CD14-positive monocyte (primary cell): ENCODE measurements around the gene ZIM2. TPM values are rescaled to one million over a fixed set of nuclear protein-coding genes. Genes with fewer than 3 reads are reported as not detected.

ENCODE experiments used
- DNase-seq, 3 donors: peaks; one replicate each; pipeline ENCODE4 v3.0.0-alpha.2; 2011 to 2022
- H2AFZ ChIP-seq: 2 replicates; pipeline ENCODE4 v1.6.0; 2012; ENCODE audit warnings: mild to moderate bottlenecking, low read depth, low read length, inconsistent platforms; ENCODE audit not compliant: insufficient read depth, poor library complexity, severe bottlenecking
- H3K27ac ChIP-seq, 2 donors: 1 replicate in 1 of 2; 2 replicates in 1 of 2; pipeline ENCODE4 v1.5.1; 2012 to 2013; ENCODE audit warnings: low read length in 2 of 2, control low read depth in 1 of 2, inconsistent platforms in 1 of 2, low read depth in 1 of 2, mild to moderate bottlenecking in 1 of 2
- H3K27me3 ChIP-seq, 2 donors: one replicate each; pipeline versions ENCODE4 v1.6.0 to v1.6.1; 2011 to 2013; ENCODE audit warnings: low read length in 2 of 2; ENCODE audit not compliant: control insufficient read depth in 2 of 2, insufficient read depth in 2 of 2
- H3K36me3 ChIP-seq, 2 donors: replicated peaks in 1 of 2; 1 replicate in 1 of 2; 2 replicates in 1 of 2; pipeline versions ENCODE4 v1.5.1 to v1.6.1; 2012 to 2013; ENCODE audit warnings: low read length in 2 of 2, control low read depth in 1 of 2, inconsistent platforms in 1 of 2, mild to moderate bottlenecking in 1 of 2; ENCODE audit not compliant: insufficient read depth in 2 of 2, control insufficient read depth in 1 of 2
- H3K4me1 ChIP-seq, 2 donors: 1 replicate in 1 of 2; 2 replicates in 1 of 2; pipeline versions ENCODE4 v1.5.1 to v1.6.1; 2012 to 2013; ENCODE audit warnings: low read length in 2 of 2, control low read depth in 1 of 2, inconsistent platforms in 1 of 2, mild to moderate bottlenecking in 1 of 2, moderate library complexity in 1 of 2; ENCODE audit not compliant: insufficient read depth in 2 of 2, control insufficient read depth in 1 of 2
- H3K4me2 ChIP-seq: replicated peaks from 2 replicates; pipeline ENCODE3; 2012; ENCODE audit warnings: low read length, moderate library complexity, mild to moderate bottlenecking; ENCODE audit not compliant: poor library complexity, severe bottlenecking; ENCODE audit errors: extremely low read depth
- H3K4me3 ChIP-seq, 3 experiments: fragments of 200-600 bp in 1 of 3; sonication (generic) in 1 of 3; replicated peaks in 1 of 3; 1 replicate in 2 of 3; 2 replicates in 1 of 3; pipeline ENCODE4 v1.5.1; 2011 to 2013; ENCODE audit warnings: low read length in 3 of 3, mild to moderate bottlenecking in 3 of 3, control low read depth in 2 of 3, low read depth in 2 of 3, inconsistent platforms in 1 of 3, moderate library complexity in 1 of 3
- H3K79me2 ChIP-seq: 2 replicates; pipeline ENCODE4 v1.6.0; 2012; ENCODE audit warnings: mild to moderate bottlenecking, control low read depth, inconsistent platforms, low read length, moderate library complexity; ENCODE audit not compliant: insufficient read depth
- H3K9ac ChIP-seq: 2 replicates; pipeline ENCODE4 v1.6.0; 2017; ENCODE audit warnings: low read length, mild to moderate bottlenecking; ENCODE audit not compliant: insufficient read depth, poor library complexity, severe bottlenecking
- H3K9me3 ChIP-seq, 2 donors: replicated peaks in 1 of 2; 1 replicate in 1 of 2; 2 replicates in 1 of 2; pipeline versions ENCODE4 v1.5.1 to v1.6.1; 2012 to 2013; ENCODE audit warnings: low read length in 2 of 2, control low read depth in 1 of 2; ENCODE audit not compliant: control insufficient read depth in 1 of 2, insufficient read depth in 1 of 2
- H4K20me1 ChIP-seq: 2 replicates; pipeline ENCODE4 v1.6.0; 2012; ENCODE audit warnings: mild to moderate bottlenecking, low read length, control low read depth, moderate library complexity; ENCODE audit not compliant: insufficient read depth
- H3K27ac Mint-ChIP-seq, 7 donors: one replicate each; pipeline ENCODE4 v1.8.0; 2020; ENCODE audit warnings: mild to moderate bottlenecking in 7 of 7, mixed read lengths in 7 of 7, moderate library complexity in 6 of 7, inconsistent platforms in 2 of 7
- H3K27me3 Mint-ChIP-seq, 3 donors: one replicate each; pipeline ENCODE4 v1.8.0; 2021 to 2022; ENCODE audit warnings: low read depth in 3 of 3, mild to moderate bottlenecking in 3 of 3, mixed read lengths in 3 of 3, moderate library complexity in 3 of 3, inconsistent platforms in 1 of 3
- H3K36me3 Mint-ChIP-seq, 2 donors: one replicate each; pipeline ENCODE4 v1.8.0; 2020; ENCODE audit warnings: mixed read lengths in 2 of 2, inconsistent platforms in 1 of 2, mild to moderate bottlenecking in 1 of 2
- H3K4me1 Mint-ChIP-seq: one replicate; pipeline ENCODE4 v1.8.0; 2020; ENCODE audit warnings: mild to moderate bottlenecking, mixed read lengths
- H3K4me3 Mint-ChIP-seq, 2 donors: one replicate each; pipeline ENCODE4 v1.8.0; 2020; ENCODE audit warnings: mild to moderate bottlenecking in 2 of 2, mixed read lengths in 2 of 2, moderate library complexity in 1 of 2
- H3K9me3 Mint-ChIP-seq, 7 donors: one replicate each; pipeline ENCODE4 v1.8.0; 2020 to 2022; ENCODE audit warnings: mixed read lengths in 7 of 7, mild to moderate bottlenecking in 6 of 7, moderate library complexity in 6 of 7, inconsistent platforms in 2 of 7
- WGBS: methylation state at CpG from one replicate; pipeline ENCODE4 v1.1.5; 2013; ENCODE audit warnings: missing lambda C conversion rate; ENCODE audit not compliant: insufficient coverage; 5-methylcytosine and 5-hydroxymethylcytosine counted together
- intact Hi-C, 2 donors: fragments of 100-400 bp; cut with micrococcal nuclease; formaldehyde crosslinking; loops; one replicate each; pipeline versions ENCODE4 v1.15.0 to v1.15.1; 2023
- polyA plus RNA-seq, 3 donors: library from polyadenylated mRNA; depleted of rRNA in 1 of 3; unstranded in 2 of 3; stranded (reverse) in 1 of 3; fragments of 300-500 nt in 2 of 3; fragments of >200 nt in 1 of 3; fragmentation: Illumina TruSeq in 2 of 3; gene quantifications; 1 replicate in 2 of 3; 2 replicates in 1 of 3; pipeline ENCODE4 v1.2.3, GENCODE V29; 2012 to 2021
- TF ChIP-seq, protein P1 (sequence below): fragments of 200-600 bp; IDR thresholded peaks from one replicate; pipeline ENCODE4 v1.8.0; 2022; ENCODE audit warnings: antibody characterized with exemption, mild to moderate bottlenecking

Gene ZIM2
- polyA plus RNA-seq, 3 donors = not detected

DNA sequence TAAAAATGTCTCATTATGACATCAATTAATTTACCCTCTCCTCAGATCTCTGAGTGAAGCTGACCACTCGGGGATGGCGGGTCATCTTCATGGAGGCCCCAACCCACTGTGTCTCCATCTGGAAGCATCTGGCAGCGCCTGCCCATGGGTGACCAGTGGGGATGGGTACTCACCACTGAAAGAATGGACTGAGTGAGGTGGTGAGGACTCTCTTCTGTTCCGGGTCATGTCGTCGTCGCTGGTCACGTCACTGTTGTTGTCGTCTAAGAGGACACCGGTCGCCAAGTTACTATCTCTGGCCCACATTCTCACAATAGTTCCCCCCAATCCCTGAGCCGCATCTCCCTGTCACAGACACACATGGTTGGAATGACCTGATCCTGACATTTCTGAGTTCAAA is 17.1 kb downstream of the ZIM2 start:
- intact Hi-C loops = no loop called here
- Histone ChIP-seq H3K36me3 (no peaks in the 10 kb centered on the region), H3K4me3 (no peak overlapping the region), H3K27me3 (no peaks in the 10 kb centered on the region), H4K20me1 (no peaks in the 10 kb centered on the region), H3K4me2 (no peak overlapping the region), H3K9me3 (peaks cover 60 to 88% of the 10 kb centered on the region in 2 donors), H3K79me2 (no peaks in the 10 kb centered on the region), H3K27ac (no peak overlapping the region), H3K4me1 (no peaks in the 10 kb centered on the region), H3K9ac (no peak overlapping the region), H2AFZ (no peak overlapping the region)
- H3K4me3 Mint-ChIP-seq = no peak overlapping the region
- no peak for DNase-seq
- H3K27ac Mint-ChIP-seq = no peak overlapping the region
- no peaks in the 10 kb centered on the region for H3K4me1 Mint-ChIP-seq
- peaks cover 15 to 69% (median 42%) of the 10 kb centered on the region in 7 donors for H3K9me3 Mint-ChIP-seq
- H3K27me3 Mint-ChIP-seq = peaks cover 0 to 3% (median 0%) of the 10 kb centered on the region in 3 donors
- TF ChIP-seq, protein P1, sequence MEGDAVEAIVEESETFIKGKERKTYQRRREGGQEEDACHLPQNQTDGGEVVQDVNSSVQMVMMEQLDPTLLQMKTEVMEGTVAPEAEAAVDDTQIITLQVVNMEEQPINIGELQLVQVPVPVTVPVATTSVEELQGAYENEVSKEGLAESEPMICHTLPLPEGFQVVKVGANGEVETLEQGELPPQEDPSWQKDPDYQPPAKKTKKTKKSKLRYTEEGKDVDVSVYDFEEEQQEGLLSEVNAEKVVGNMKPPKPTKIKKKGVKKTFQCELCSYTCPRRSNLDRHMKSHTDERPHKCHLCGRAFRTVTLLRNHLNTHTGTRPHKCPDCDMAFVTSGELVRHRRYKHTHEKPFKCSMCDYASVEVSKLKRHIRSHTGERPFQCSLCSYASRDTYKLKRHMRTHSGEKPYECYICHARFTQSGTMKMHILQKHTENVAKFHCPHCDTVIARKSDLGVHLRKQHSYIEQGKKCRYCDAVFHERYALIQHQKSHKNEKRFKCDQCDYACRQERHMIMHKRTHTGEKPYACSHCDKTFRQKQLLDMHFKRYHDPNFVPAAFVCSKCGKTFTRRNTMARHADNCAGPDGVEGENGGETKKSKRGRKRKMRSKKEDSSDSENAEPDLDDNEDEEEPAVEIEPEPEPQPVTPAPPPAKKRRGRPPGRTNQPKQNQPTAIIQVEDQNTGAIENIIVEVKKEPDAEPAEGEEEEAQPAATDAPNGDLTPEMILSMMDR = no peak
- H3K36me3 Mint-ChIP-seq = no peaks in the 10 kb centered on the region
- WGBS = 94% methylated on average over 6 of the region's 12 CpGs

DNA sequence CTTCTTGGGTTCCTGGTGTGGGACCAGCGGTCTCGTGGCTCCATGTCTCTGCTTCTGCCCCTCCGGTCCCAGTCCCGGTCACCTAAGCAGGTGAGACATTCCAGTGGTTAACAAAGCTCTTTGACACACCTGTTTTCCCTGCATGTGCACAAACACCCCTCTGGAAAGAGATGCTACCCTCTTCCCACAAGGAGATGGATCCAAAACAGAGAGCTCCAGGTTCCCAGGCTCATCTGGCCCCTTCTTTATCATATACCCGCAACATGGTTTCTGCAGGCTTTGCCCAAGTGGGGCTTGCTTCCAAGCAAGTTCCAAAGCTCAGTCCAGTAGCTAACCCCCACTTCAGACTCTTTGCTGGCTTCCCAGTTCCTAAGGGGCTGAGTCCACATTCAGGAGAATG is 17.8 kb downstream of the ZIM2 start:
- H3K9me3 Mint-ChIP-seq = peaks cover 20 to 70% (median 45%) of the 10 kb centered on the region in 7 donors
- no peak for DNase-seq
- Histone ChIP-seq H3K27me3 (no peaks in the 10 kb centered on the region), H3K36me3 (no peaks in the 10 kb centered on the region), H3K79me2 (no peaks in the 10 kb centered on the region), H3K9me3 (peaks cover 64 to 88% of the 10 kb centered on the region in 2 donors), H3K4me1 (no peaks in the 10 kb centered on the region), H2AFZ (no peak overlapping the region), H3K4me2 (no peak overlapping the region), H3K9ac (no peak overlapping the region), H3K27ac (no peak overlapping the region), H3K4me3 (no peak overlapping the region), H4K20me1 (no peaks in the 10 kb centered on the region)
- peaks cover 0 to 3% (median 0%) of the 10 kb centered on the region in 3 donors for H3K27me3 Mint-ChIP-seq
- intact Hi-C loops = no loop called here
- no peak overlapping the region for H3K27ac Mint-ChIP-seq
- WGBS = 90% methylated on average over 5 of the region's 5 CpGs
- no peak overlapping the region for H3K4me3 Mint-ChIP-seq
- TF ChIP-seq, protein P1 = no peak
- H3K36me3 Mint-ChIP-seq = no peaks in the 10 kb centered on the region
- no peaks in the 10 kb centered on the region for H3K4me1 Mint-ChIP-seq
